Thoracic aorta (tissue), 2 donors: Measurements from ENCODE around the gene MIS12. TPM values are rescaled to one million over a fixed set of nuclear protein-coding genes. Genes with fewer than 3 reads are reported as not detected.

Experiments
- ATAC-seq: fragments of 150-250 bp; one replicate; pipeline ENCODE4 v1.8.0; 2017; ENCODE audit warnings: low read depth; ENCODE audit not compliant: insufficient number of reproducible peaks, low FRiP score
- DNase-seq: peaks from one replicate; pipeline ENCODE4 v3.0.0-alpha.2; 2020; ENCODE audit warnings: low spot score
- H3K27ac ChIP-seq, 2 donors: fragments of 200-600 bp; sonication (generic); 1 replicate in 1 of 2; 2 replicates in 1 of 2; pipeline ENCODE4 v1.5.1; 2016; ENCODE audit warnings: mild to moderate bottlenecking in 2 of 2, moderate library complexity in 2 of 2
- H3K27me3 ChIP-seq: fragments of 200-600 bp; sonication (generic); replicated peaks from 2 replicates; pipeline ENCODE4 v1.6.0; 2016; ENCODE audit warnings: mild to moderate bottlenecking; ENCODE audit not compliant: insufficient read depth
- H3K36me3 ChIP-seq: fragments of 200-600 bp; sonication (generic); one replicate; pipeline ENCODE4 v1.5.1; 2016
- H3K4me1 ChIP-seq, 2 donors: fragments of 200-600 bp; sonication (generic); 1 replicate in 1 of 2; 2 replicates in 1 of 2; pipeline versions ENCODE4 v1.5.1 to v1.6.0; 2016; ENCODE audit warnings: low read depth in 2 of 2, mild to moderate bottlenecking in 1 of 2; ENCODE audit not compliant: control insufficient read depth in 1 of 2
- H3K4me3 ChIP-seq: fragments of 200-600 bp; sonication (generic); 2 replicates; pipeline ENCODE4 v1.5.1; 2016; ENCODE audit warnings: mild to moderate bottlenecking
- H3K9me3 ChIP-seq: fragments of 200-600 bp; sonication (generic); 2 replicates; pipeline ENCODE4 v1.5.1; 2016
- total RNA-seq, 2 donors: library from RNA; depleted of rRNA; stranded (reverse); fragments of >200 nt; gene quantifications; one replicate each; pipeline versions ENCODE4 v1.1.0 to v1.2.3, GENCODE V29; 2016
- TF ChIP-seq, protein P1 (sequence below): fragments of 200-600 bp; sonication (generic); IDR thresholded peaks from one replicate; pipeline ENCODE4 v1.5.1; 2019; ENCODE audit warnings: antibody characterized with exemption

MIS12 gene
- total RNA-seq, 2 donors from 2014 or later = 10.3 to 12.8 TPM

- Histone ChIP-seq H3K36me3 (peaks cover 9% of the 10 kb centered on the region), H3K27me3 (no peaks in the 10 kb centered on the region), H3K27ac (no peak overlapping the region), H3K4me3 (no peak overlapping the region), H3K4me1 (no peaks in the 10 kb centered on the region), H3K9me3 (no peaks in the 10 kb centered on the region)
- DNase-seq (no peak), ATAC-seq (no peak)
- TF ChIP-seq, protein P1, sequence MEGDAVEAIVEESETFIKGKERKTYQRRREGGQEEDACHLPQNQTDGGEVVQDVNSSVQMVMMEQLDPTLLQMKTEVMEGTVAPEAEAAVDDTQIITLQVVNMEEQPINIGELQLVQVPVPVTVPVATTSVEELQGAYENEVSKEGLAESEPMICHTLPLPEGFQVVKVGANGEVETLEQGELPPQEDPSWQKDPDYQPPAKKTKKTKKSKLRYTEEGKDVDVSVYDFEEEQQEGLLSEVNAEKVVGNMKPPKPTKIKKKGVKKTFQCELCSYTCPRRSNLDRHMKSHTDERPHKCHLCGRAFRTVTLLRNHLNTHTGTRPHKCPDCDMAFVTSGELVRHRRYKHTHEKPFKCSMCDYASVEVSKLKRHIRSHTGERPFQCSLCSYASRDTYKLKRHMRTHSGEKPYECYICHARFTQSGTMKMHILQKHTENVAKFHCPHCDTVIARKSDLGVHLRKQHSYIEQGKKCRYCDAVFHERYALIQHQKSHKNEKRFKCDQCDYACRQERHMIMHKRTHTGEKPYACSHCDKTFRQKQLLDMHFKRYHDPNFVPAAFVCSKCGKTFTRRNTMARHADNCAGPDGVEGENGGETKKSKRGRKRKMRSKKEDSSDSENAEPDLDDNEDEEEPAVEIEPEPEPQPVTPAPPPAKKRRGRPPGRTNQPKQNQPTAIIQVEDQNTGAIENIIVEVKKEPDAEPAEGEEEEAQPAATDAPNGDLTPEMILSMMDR = no peak
These were observed 27.3 kb downstream of the MIS12 start for GRCh38 chr17:5513628-5514027.

DNA sequence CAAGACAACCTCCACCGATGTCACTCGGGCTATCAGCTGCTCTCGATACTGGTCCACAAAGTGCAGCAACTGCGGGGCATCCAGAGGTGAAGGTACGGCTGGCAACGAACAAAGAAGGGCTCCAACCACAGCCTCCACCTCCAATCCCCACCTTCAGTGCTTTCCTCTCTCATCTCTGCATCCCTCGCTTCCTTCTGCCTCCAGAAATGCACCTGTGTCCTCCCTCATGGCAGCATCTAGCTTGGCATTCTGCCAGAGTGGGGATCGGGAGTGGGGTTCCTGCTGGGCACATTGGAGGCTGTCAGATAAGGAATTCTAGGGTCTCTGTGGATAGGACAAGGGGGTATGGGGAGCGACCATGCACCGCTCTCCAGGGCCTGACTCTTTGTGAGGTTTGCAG is 28.6 kb downstream of the MIS12 start:
- no peak for ATAC-seq
- TF ChIP-seq, protein P1 = no peak
- no peak overlapping the region for H3K4me3 ChIP-seq
- H3K9me3 ChIP-seq = no peaks in the 10 kb centered on the region
- peaks cover 9% of the 10 kb centered on the region for H3K36me3 ChIP-seq
- H3K27me3 ChIP-seq = no peaks in the 10 kb centered on the region
- H3K27ac ChIP-seq = no peak overlapping the region
- no peak for DNase-seq
- no peaks in the 10 kb centered on the region for H3K4me1 ChIP-seq

GRCh38 chr17:5516060-5516792 is 29.9 kb downstream of the MIS12 start:
- Histone ChIP-seq H3K36me3 (peaks cover 16% of the 10 kb centered on the region), H3K4me3 (no peak overlapping the region), H3K9me3 (no peaks in the 10 kb centered on the region), H3K4me1 (no peaks in the 10 kb centered on the region), H3K27ac (peak overlapping the region in 1 of 2 donors; percentile 6), H3K27me3 (no peaks in the 10 kb centered on the region)
- DNase-seq (no peak), ATAC-seq (peak; percentile 75)
- TF ChIP-seq, protein P1 = no peak

DNA sequence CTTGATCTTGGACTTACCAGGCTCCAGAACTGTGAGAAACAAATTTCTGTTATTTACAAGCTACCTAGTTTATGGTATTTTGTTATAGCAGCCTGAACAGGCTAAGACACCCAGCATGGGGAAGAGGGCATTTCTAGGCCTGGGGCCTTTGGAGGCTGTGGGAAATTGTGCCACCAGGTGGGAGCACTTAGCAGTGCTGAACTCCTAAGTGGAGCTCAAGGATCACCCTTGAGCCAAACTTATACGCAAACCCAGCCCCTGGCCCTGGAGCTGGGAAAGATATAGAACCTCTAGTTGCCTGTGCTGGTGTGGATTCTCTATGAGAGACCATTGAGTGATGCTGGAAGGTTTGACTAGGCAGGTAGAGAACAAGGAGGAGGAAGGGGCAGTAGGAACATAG is 36.1 kb downstream of the MIS12 start:
- Histone ChIP-seq H3K36me3 (peaks cover 27% of the 10 kb centered on the region), H3K4me3 (no peak overlapping the region), H3K27me3 (no peaks in the 10 kb centered on the region), H3K4me1 (peaks cover 5 to 13% of the 10 kb centered on the region in 2 donors), H3K9me3 (no peaks in the 10 kb centered on the region), H3K27ac (no peak overlapping the region)
- TF ChIP-seq, protein P1 = no peak
- DNase-seq (no peak), ATAC-seq (no peak)

DNA sequence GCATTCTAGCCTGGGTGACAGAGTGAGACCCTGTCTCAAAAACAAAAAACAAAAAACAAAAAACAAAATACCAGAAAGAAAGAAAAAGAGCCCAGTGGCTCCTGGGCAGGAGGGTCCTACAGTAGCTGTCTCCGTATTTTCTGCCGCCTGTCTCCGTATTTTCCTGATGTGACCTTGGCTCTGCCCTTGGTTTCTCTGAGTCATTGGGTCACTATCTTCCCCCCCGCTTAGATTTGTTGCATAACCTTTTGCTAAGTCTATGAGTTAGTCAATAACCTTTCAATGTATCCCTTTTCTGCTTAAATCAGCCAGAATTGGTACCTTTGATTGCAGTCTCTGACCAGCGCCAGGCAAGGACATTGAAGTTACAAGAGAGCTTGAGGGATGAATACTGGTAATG is 36.9 kb downstream of the MIS12 start:
- peaks cover 6 to 18% of the 10 kb centered on the region in 2 donors for H3K4me1 ChIP-seq
- no peaks in the 10 kb centered on the region for H3K27me3 ChIP-seq
- ATAC-seq (no peak), DNase-seq (no peak)
- H3K4me3 ChIP-seq = no peak overlapping the region
- TF ChIP-seq, protein P1 = no peak
- no peak overlapping the region for H3K27ac ChIP-seq
- H3K9me3 ChIP-seq = no peaks in the 10 kb centered on the region
- peaks cover 23% of the 10 kb centered on the region for H3K36me3 ChIP-seq
